SK-N-SH (cell line): ENCODE results near the gene PRM1. TPM values are rescaled to one million over a fixed set of nuclear protein-coding genes. Genes with fewer than 3 reads are reported as not detected.

Source experiments
- CTCF ChIA-PET: fragments of 300-600, 350-600 bp; formaldehyde crosslinking; extraction: SDS; loops from one replicate; lab custom pipeline; 2021; lab: Yijun Ruan, JAX
- POLR2A ChIA-PET: fragments of 350-600 bp; sonication (Branson Sonifier 250); formaldehyde crosslinking; extraction: SDS; loops from one replicate; lab custom pipeline; 2020; ENCODE audit warnings: antibody characterized with exemption, inconsistent platforms; lab: Yijun Ruan, JAX
- DNase-seq: peaks from one replicate; pipeline ENCODE4 v3.0.0; 2012
- H2AFZ ChIP-seq: fragments of 200-600 bp; sonication (generic); 2 replicates; pipeline ENCODE4 v1.8.1; 2016; ENCODE audit warnings: antibody characterized with exemption, mild to moderate bottlenecking, low read depth
- H3F3A ChIP-seq: fragments of 200-600 bp; sonication (generic); replicated peaks from 2 replicates; pipeline ENCODE3; 2016; ENCODE audit warnings: antibody characterized with exemption, mild to moderate bottlenecking; ENCODE audit not compliant: insufficient read depth
- H3K27ac ChIP-seq, 2 experiments: fragments of 200-500 bp in 1 of 2; fragments of 200-600 bp in 1 of 2; sonication (Bioruptor generic) in 1 of 2; sonication (generic), shearing (Covaris generic) in 1 of 2; 2 replicates each; pipeline versions ENCODE4 v1.5.1 to v1.6.1; 2014 to 2016; ENCODE audit warnings: low read depth in 2 of 2, inconsistent platforms in 1 of 2, low read length in 1 of 2, mild to moderate bottlenecking in 1 of 2, mixed read lengths in 1 of 2
- H3K27me3 ChIP-seq: fragments of 200-600 bp; sonication (generic), shearing (Covaris generic); 2 replicates; pipeline ENCODE4 v1.6.1; 2016; ENCODE audit warnings: mixed run types; ENCODE audit not compliant: insufficient read depth
- H3K36me3 ChIP-seq, 2 experiments: fragments of 200-500 bp in 1 of 2; fragments of 200-600 bp in 1 of 2; sonication (Bioruptor generic) in 1 of 2; sonication (generic) in 1 of 2; replicated peaks in 1 of 2; 2 replicates each; pipeline versions ENCODE3 to v1.5.1; 2014 to 2016; ENCODE audit warnings: low read length in 1 of 2, mild to moderate bottlenecking in 1 of 2; ENCODE audit not compliant: insufficient read depth in 2 of 2, control insufficient read depth in 1 of 2
- H3K4me1 ChIP-seq, 2 experiments: fragments of 200-500 bp in 1 of 2; fragments of 200-600 bp in 1 of 2; sonication (Bioruptor generic) in 1 of 2; sonication (generic), shearing (Covaris generic) in 1 of 2; 2 replicates each; pipeline versions ENCODE4 v1.5.1 to v1.6.1; 2014 to 2016; ENCODE audit warnings: low read depth in 1 of 2, low read length in 1 of 2, mixed run types in 1 of 2; ENCODE audit not compliant: insufficient read depth in 2 of 2, control insufficient read depth in 1 of 2
- H3K4me2 ChIP-seq: fragments of 200-600 bp; sonication (generic), shearing (Covaris generic); 2 replicates; pipeline ENCODE4 v1.6.1; 2017; ENCODE audit warnings: mixed run types
- H3K4me3 ChIP-seq, 2 experiments: fragments of 200-500 bp in 1 of 2; fragments of 200-600 bp in 1 of 2; sonication (Bioruptor generic) in 1 of 2; sonication (generic), shearing (Covaris generic) in 1 of 2; 2 replicates each; pipeline versions ENCODE4 v1.5.1 to v1.8.1; 2014 to 2016; ENCODE audit warnings: low read depth in 2 of 2, inconsistent platforms in 1 of 2, low read length in 1 of 2, mild to moderate bottlenecking in 1 of 2, mixed read lengths in 1 of 2, moderate library complexity in 1 of 2
- H3K79me2 ChIP-seq: fragments of 200-600 bp; sonication (generic); 2 replicates; pipeline ENCODE4 v1.8.1; 2017; ENCODE audit warnings: mild to moderate bottlenecking; ENCODE audit not compliant: insufficient read depth
- H3K9ac ChIP-seq: fragments of 200-600 bp; sonication (generic); 2 replicates; pipeline ENCODE4 v1.6.1; 2017; ENCODE audit warnings: mixed run types
- H3K9me2 ChIP-seq: fragments of 200-600 bp; sonication (generic); 2 replicates; pipeline ENCODE4 v1.6.1; 2017; ENCODE audit warnings: mixed run types
- H3K9me3 ChIP-seq: fragments of 200-600 bp; sonication (generic); 2 replicates; pipeline ENCODE4 v1.6.1; 2017; ENCODE audit warnings: mixed run types, mild to moderate bottlenecking, moderate library complexity
- H4K20me1 ChIP-seq: fragments of 200-600 bp; sonication (generic); 2 replicates; pipeline ENCODE4 v1.6.1; 2017; ENCODE audit warnings: mild to moderate bottlenecking, mixed run types; ENCODE audit not compliant: insufficient read depth
- CHD2 ChIP-seq: fragments of 150-350 bp; IDR thresholded peaks from 2 replicates; pipeline ENCODE4 v1.6.1; 2018; ENCODE audit warnings: low read length; ENCODE audit not compliant: partially characterized antibody
- EP300 ChIP-seq, 2 experiments: IDR thresholded peaks; 2 replicates each; pipeline versions ENCODE4 v1.4.0 to v1.6.1; 2012; ENCODE audit warnings: borderline replicate concordance in 1 of 2, low read depth in 1 of 2, low read length in 1 of 2
- FOSL2 ChIP-seq: IDR thresholded peaks from 2 replicates; pipeline ENCODE4 v1.4.0; 2012; ENCODE audit warnings: low read depth, mild to moderate bottlenecking, moderate library complexity, borderline replicate concordance
- FOXJ3 ChIP-seq: sonication (generic); formaldehyde crosslinking; IDR thresholded peaks from 2 replicates; pipeline ENCODE4 v1.5.1; 2020; ENCODE audit warnings: mild to moderate bottlenecking, missing genetic modification reagents
- GABPA ChIP-seq: IDR thresholded peaks from 2 replicates; pipeline ENCODE4 v1.4.0; 2012; ENCODE audit warnings: low read depth, mild to moderate bottlenecking
- GATA2 ChIP-seq: sonication (generic); formaldehyde crosslinking; IDR thresholded peaks from 2 replicates; pipeline ENCODE4 v1.5.0; 2020; ENCODE audit warnings: mild to moderate bottlenecking, missing genetic modification reagents
- JUND ChIP-seq: IDR thresholded peaks from 2 replicates; pipeline ENCODE4 v1.4.0; 2012
- POLR2AphosphoS5 ChIP-seq: IDR thresholded peaks from 2 replicates; pipeline ENCODE4 v1.6.1; 2012; ENCODE audit warnings: low read depth, low read length
- RFX5 ChIP-seq: IDR thresholded peaks from 2 replicates; pipeline ENCODE4 v1.6.1; 2012; ENCODE audit warnings: mild to moderate bottlenecking, improper control_type of control experiment, low read length
- SIN3A ChIP-seq: IDR thresholded peaks from 2 replicates; pipeline ENCODE4 v1.6.1; 2012; ENCODE audit warnings: low read depth, mild to moderate bottlenecking, low read length, moderate library complexity, borderline replicate concordance
- TCF12 ChIP-seq: IDR thresholded peaks from 2 replicates; pipeline ENCODE4 v1.4.0; 2012
- YY1 ChIP-seq: IDR thresholded peaks from 2 replicates; pipeline ENCODE4 v1.4.0; 2012; ENCODE audit warnings: low read depth, mild to moderate bottlenecking
- WGBS: methylation state at CpG from one replicate; pipeline ENCODE4 v1.1.6; 2017; ENCODE audit warnings: low lambda C conversion rate; 5-methylcytosine and 5-hydroxymethylcytosine counted together
- polyA plus RNA-seq, 3 experiments: library from polyadenylated mRNA; depleted of rRNA; stranded (reverse); fragments of >200 nt; gene quantifications; 2 replicates each; pipeline ENCODE4 v1.2.3, GENCODE V29; 2012
- TF ChIP-seq, protein P1 (sequence below): IDR thresholded peaks from 2 replicates; pipeline ENCODE4; 2012
- TF ChIP-seq, protein P2 (sequence below): IDR thresholded peaks from 2 replicates; pipeline ENCODE4 v1.6.1; 2012; ENCODE audit warnings: mild to moderate bottlenecking, low read depth, low read length, moderate library complexity

The PRM1 gene
- polyA plus RNA-seq, 1 of the 3 experiments (the other 2 are of a cell fraction), result not detected

DNA sequence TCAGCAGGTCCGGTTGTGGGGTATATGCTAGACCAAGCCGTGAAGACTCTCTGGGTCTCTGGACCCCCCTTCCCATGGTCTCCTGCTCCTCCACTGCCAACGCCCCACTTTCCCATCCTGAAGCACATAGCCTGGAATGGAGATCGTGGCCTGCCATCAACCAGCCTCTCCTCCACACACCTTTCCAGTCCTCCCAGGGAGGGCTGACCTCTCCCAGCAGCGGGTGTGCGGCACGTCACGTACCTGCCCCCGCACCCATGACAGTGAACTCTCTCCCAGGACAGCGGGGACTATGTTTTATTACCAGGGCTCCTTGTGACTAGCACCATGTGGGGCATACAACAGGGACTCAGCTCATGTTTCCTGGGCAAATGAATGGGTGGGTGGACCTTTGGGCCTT, 9.5 kb downstream of the PRM1 start:
- Histone ChIP-seq H2AFZ (no peak overlapping the region), H3F3A (no peaks in the 10 kb centered on the region), H3K9ac (no peak overlapping the region), H3K4me2 (no peak overlapping the region), H3K9me3 (no peaks in the 10 kb centered on the region), H3K4me1 (no peaks in the 10 kb centered on the region), H3K9me2 (no peaks in the 10 kb centered on the region), H3K27me3 (no peaks in the 10 kb centered on the region; the same call in 1 of the 2 replicates), H3K4me3 (no peak overlapping the region), H3K79me2 (no peaks in the 10 kb centered on the region), H3K27ac (no peak overlapping the region), H4K20me1 (no peaks in the 10 kb centered on the region)
- DNase-seq, result no peak
- POLR2A ChIA-PET, result no interaction called here
- TF ChIP-seq, protein P1, sequence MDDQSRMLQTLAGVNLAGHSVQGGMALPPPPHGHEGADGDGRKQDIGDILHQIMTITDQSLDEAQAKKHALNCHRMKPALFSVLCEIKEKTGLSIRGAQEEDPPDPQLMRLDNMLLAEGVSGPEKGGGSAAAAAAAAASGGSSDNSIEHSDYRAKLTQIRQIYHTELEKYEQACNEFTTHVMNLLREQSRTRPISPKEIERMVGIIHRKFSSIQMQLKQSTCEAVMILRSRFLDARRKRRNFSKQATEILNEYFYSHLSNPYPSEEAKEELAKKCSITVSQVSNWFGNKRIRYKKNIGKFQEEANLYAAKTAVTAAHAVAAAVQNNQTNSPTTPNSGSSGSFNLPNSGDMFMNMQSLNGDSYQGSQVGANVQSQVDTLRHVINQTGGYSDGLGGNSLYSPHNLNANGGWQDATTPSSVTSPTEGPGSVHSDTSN, result no peak
- TF ChIP-seq, protein P2, sequence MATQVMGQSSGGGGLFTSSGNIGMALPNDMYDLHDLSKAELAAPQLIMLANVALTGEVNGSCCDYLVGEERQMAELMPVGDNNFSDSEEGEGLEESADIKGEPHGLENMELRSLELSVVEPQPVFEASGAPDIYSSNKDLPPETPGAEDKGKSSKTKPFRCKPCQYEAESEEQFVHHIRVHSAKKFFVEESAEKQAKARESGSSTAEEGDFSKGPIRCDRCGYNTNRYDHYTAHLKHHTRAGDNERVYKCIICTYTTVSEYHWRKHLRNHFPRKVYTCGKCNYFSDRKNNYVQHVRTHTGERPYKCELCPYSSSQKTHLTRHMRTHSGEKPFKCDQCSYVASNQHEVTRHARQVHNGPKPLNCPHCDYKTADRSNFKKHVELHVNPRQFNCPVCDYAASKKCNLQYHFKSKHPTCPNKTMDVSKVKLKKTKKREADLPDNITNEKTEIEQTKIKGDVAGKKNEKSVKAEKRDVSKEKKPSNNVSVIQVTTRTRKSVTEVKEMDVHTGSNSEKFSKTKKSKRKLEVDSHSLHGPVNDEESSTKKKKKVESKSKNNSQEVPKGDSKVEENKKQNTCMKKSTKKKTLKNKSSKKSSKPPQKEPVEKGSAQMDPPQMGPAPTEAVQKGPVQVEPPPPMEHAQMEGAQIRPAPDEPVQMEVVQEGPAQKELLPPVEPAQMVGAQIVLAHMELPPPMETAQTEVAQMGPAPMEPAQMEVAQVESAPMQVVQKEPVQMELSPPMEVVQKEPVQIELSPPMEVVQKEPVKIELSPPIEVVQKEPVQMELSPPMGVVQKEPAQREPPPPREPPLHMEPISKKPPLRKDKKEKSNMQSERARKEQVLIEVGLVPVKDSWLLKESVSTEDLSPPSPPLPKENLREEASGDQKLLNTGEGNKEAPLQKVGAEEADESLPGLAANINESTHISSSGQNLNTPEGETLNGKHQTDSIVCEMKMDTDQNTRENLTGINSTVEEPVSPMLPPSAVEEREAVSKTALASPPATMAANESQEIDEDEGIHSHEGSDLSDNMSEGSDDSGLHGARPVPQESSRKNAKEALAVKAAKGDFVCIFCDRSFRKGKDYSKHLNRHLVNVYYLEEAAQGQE, result no peak
- TF ChIP-seq CHD2 (no peak), JUND (no peak), EP300 (IDR thresholded peaks at IDR 0.05; ENCODE audit: borderline replicate concordance in 1 of 2, low read depth in 1 of 2, low read length in 1 of 2) (no peak), YY1 (no peak), GATA2 (CRISPR knock-in tag) (no peak), FOXJ3 (CRISPR knock-in tag) (no peak), FOSL2 (no peak), RFX5 (no peak), TCF12 (no peak), GABPA (no peak), POLR2AphosphoS5 (no peak), SIN3A (no peak)
- TF ChIP-seq, all 33 proteins: peak for 0
- H3K36me3 ChIP-seq, result no peaks in the 10 kb centered on the region
- CTCF ChIA-PET, result interaction anchor here (0.6 to 1.7 kb wide), 5 partner anchors 12 to 308 kb away, joined by 3 to 7 read pairs (median 3); no protein-coding TSS in a partner anchor
- WGBS, result 85% methylated on average over 10 of the region's 10 CpGs
